H9 (cell line): ENCODE data around the gene FOLR2. TPM values are rescaled to one million over a fixed set of nuclear protein-coding genes. Genes with fewer than 3 reads are reported as not detected.

ENCODE experiments used
- DNase-seq: peaks from one replicate; pipeline ENCODE4 v3.0.0-alpha.2; 2017
- H2AFZ ChIP-seq: one replicate; pipeline ENCODE4 v1.6.1; 2013; ENCODE audit warnings: mild to moderate bottlenecking, low read length, control low read depth, moderate library complexity
- H2AK5ac ChIP-seq: 2 replicates; pipeline ENCODE4 v1.6.1; 2013; ENCODE audit warnings: low read length, control low read depth, mixed read lengths; ENCODE audit not compliant: insufficient read length
- H2BK120ac ChIP-seq: one replicate; pipeline ENCODE4 v1.6.1; 2013; ENCODE audit warnings: low read depth, mild to moderate bottlenecking, low read length, control low read depth, inconsistent platforms; ENCODE audit not compliant: poor library complexity, severe bottlenecking
- H2BK12ac ChIP-seq: 2 replicates; pipeline ENCODE4 v1.6.1; 2013; ENCODE audit warnings: low read length, control low read depth, mixed read lengths, low read depth; ENCODE audit not compliant: insufficient read length
- H2BK15ac ChIP-seq: 2 replicates; pipeline ENCODE4 v1.6.1; 2013; ENCODE audit warnings: low read depth, low read length, control low read depth
- H2BK20ac ChIP-seq: one replicate; pipeline ENCODE4 v1.6.1; 2013; ENCODE audit warnings: low read depth, mild to moderate bottlenecking, low read length, control low read depth, inconsistent platforms; ENCODE audit not compliant: poor library complexity, severe bottlenecking
- H2BK5ac ChIP-seq: 2 replicates; pipeline ENCODE4 v1.6.1; 2013; ENCODE audit warnings: low read length, control low read depth, mixed read lengths; ENCODE audit not compliant: insufficient read length
- H3K14ac ChIP-seq: 2 replicates; pipeline ENCODE4 v1.6.1; 2013; ENCODE audit warnings: low read length, control low read depth; ENCODE audit not compliant: insufficient read depth
- H3K18ac ChIP-seq: 2 replicates; pipeline ENCODE4 v1.6.1; 2013; ENCODE audit warnings: low read depth, mild to moderate bottlenecking, mixed read lengths, low read length, control low read depth; ENCODE audit not compliant: insufficient read length
- H3K23ac ChIP-seq: 2 replicates; pipeline ENCODE4 v1.6.1; 2013; ENCODE audit warnings: low read length, control low read depth, mixed read lengths, low read depth; ENCODE audit not compliant: insufficient read length
- H3K23me2 ChIP-seq: 2 replicates; pipeline ENCODE4 v1.6.1; 2013; ENCODE audit warnings: low read depth, mild to moderate bottlenecking, mixed read lengths, low read length, control low read depth; ENCODE audit not compliant: insufficient read length, poor library complexity, severe bottlenecking
- H3K27ac ChIP-seq: 2 replicates; pipeline ENCODE4 v1.5.1; 2013; ENCODE audit warnings: low read length, control low read depth, mixed read lengths, low read depth; ENCODE audit not compliant: insufficient read length
- H3K27me3 ChIP-seq: 2 replicates; pipeline ENCODE4 v1.6.1; 2013; ENCODE audit warnings: low read length, control low read depth, inconsistent platforms; ENCODE audit not compliant: insufficient read depth
- H3K4ac ChIP-seq: 2 replicates; pipeline ENCODE4 v1.6.1; 2013; ENCODE audit warnings: low read depth, mild to moderate bottlenecking, control low read depth, inconsistent platforms, low read length, moderate library complexity
- H3K4me1 ChIP-seq: 2 replicates; pipeline ENCODE4 v1.6.1; 2013; ENCODE audit warnings: low read length, control low read depth, inconsistent platforms; ENCODE audit not compliant: insufficient read depth
- H3K4me2 ChIP-seq: 2 replicates; pipeline ENCODE4 v1.6.1; 2013; ENCODE audit warnings: low read length, control low read depth, mixed read lengths; ENCODE audit not compliant: insufficient read length, insufficient read depth
- H3K56ac ChIP-seq: 2 replicates; pipeline ENCODE4 v1.6.1; 2013; ENCODE audit warnings: low read depth, mild to moderate bottlenecking, mixed read lengths, low read length, control low read depth; ENCODE audit not compliant: insufficient read length
- H3K79me1 ChIP-seq: 2 replicates; pipeline ENCODE4 v1.6.1; 2013; ENCODE audit warnings: low read depth, mild to moderate bottlenecking, moderate library complexity, low read length, control low read depth, inconsistent platforms; ENCODE audit not compliant: insufficient read depth, poor library complexity, severe bottlenecking
- H3K79me2 ChIP-seq: 2 replicates; pipeline ENCODE4 v1.6.1; 2013; ENCODE audit warnings: low read length, control low read depth, inconsistent platforms; ENCODE audit not compliant: insufficient read depth
- H3K9ac ChIP-seq: 2 replicates; pipeline ENCODE4 v1.6.1; 2013; ENCODE audit warnings: low read length, control low read depth, mixed read lengths; ENCODE audit not compliant: insufficient read length; ENCODE audit errors: extremely low read depth
- H3K9me3 ChIP-seq: one replicate; pipeline ENCODE4 v1.6.1; 2013; ENCODE audit warnings: low read depth, low read length, inconsistent platforms; ENCODE audit not compliant: control insufficient read depth
- H3T11ph ChIP-seq: one replicate; pipeline ENCODE4 v1.6.1; 2013; ENCODE audit warnings: mild to moderate bottlenecking, low read length, control low read depth, inconsistent platforms
- H4K20me1 ChIP-seq: one replicate; pipeline ENCODE4 v1.6.1; 2013; ENCODE audit not compliant: control insufficient read depth, insufficient read length, insufficient read depth
- H4K5ac ChIP-seq: 2 replicates; pipeline ENCODE4 v1.6.1; 2013; ENCODE audit warnings: low read depth, mild to moderate bottlenecking, mixed read lengths, low read length, control low read depth; ENCODE audit not compliant: insufficient read length
- H4K8ac ChIP-seq: replicated peaks from 2 replicates; pipeline ENCODE4 v1.6.1; 2013; ENCODE audit warnings: low read length, control low read depth, mixed read lengths, low read depth; ENCODE audit not compliant: insufficient read length
- H4K91ac ChIP-seq: 2 replicates; pipeline ENCODE4 v1.6.1; 2013; ENCODE audit warnings: low read depth, mild to moderate bottlenecking, moderate library complexity, mixed read lengths, low read length, control low read depth; ENCODE audit not compliant: insufficient read length
- H3K27ac Mint-ChIP-seq, 3 experiments: 2 replicates in 2 of 3; 3 replicates in 1 of 3; pipeline ENCODE4 v1.8.0; 2020 to 2021; ENCODE audit warnings: mixed read lengths in 3 of 3, mild to moderate bottlenecking in 1 of 3, moderate library complexity in 1 of 3
- H3K27me3 Mint-ChIP-seq: 2 replicates; pipeline ENCODE4 v1.8.0; 2021; ENCODE audit warnings: low read depth, mild to moderate bottlenecking, moderate library complexity, mixed read lengths
- H3K36me3 Mint-ChIP-seq, 3 experiments: 2 replicates in 2 of 3; 3 replicates in 1 of 3; pipeline ENCODE4 v1.8.0; 2020 to 2021; ENCODE audit warnings: low read depth in 3 of 3, mixed read lengths in 3 of 3; ENCODE audit not compliant: insufficient read depth in 1 of 3
- H3K4me1 Mint-ChIP-seq, 2 experiments: 2 replicates each; pipeline ENCODE4 v1.8.0; 2020; ENCODE audit warnings: mixed read lengths in 2 of 2
- H3K4me3 Mint-ChIP-seq, 2 experiments: 2 replicates in 1 of 2; 3 replicates in 1 of 2; pipeline ENCODE4 v1.8.0; 2020 to 2021; ENCODE audit warnings: mild to moderate bottlenecking in 2 of 2, mixed read lengths in 2 of 2, moderate library complexity in 1 of 2
- H3K9me3 Mint-ChIP-seq, 2 experiments: 2 replicates in 1 of 2; 3 replicates in 1 of 2; pipeline ENCODE4 v1.8.0; 2020; ENCODE audit warnings: mild to moderate bottlenecking in 2 of 2, mixed read lengths in 2 of 2, moderate library complexity in 1 of 2
- CTCF ChIP-seq: fragments of 200-600 bp; sonication (generic); conservative IDR thresholded peaks from 3 replicates; pipeline ENCODE4 v1.8.0; 2021; ENCODE audit warnings: antibody characterized with exemption, mild to moderate bottlenecking
- WGBS: extraction: QIAGEN DNeasy Blood & Tissue Kit; methylation state at CpG from one replicate; pipeline ENCODE4 v1.1.7; 2013; ENCODE audit warnings: missing lambda C conversion rate, low lambda C conversion rate, mixed read lengths; ENCODE audit not compliant: insufficient read length; ENCODE audit errors: extremely low coverage; 5-methylcytosine and 5-hydroxymethylcytosine counted together
- total RNA-seq: library from RNA; stranded (reverse); gene quantifications from 2 replicates; pipeline ENCODE4 v1.2.1, GENCODE V29; 2021

Gene FOLR2
- total RNA-seq, 1 experiment from 2014 or later = not detected

DNA sequence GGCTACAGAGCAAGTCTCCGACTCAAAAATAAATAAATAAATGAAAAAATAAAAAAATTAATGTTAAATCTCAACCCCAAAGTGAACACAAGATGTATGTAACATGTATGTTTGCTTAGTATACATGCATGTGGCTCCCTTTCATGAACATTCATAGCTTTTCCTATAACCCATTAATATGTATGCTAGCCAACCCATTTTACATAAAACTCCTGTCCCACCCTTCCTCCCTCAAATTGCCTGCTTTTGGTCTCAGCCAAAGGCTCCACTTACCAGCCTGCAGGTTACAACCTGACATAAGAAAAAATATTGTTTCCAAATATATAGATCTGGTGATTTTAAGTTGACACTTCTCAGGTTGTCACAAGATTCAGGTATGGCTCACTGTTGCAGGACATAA lies 28.3 kb upstream of the FOLR2 start:
- Histone ChIP-seq H3K4me1 (no peaks in the 10 kb centered on the region), H4K8ac (no peak overlapping the region), H3T11ph (no peak overlapping the region), H3K79me1 (no peaks in the 10 kb centered on the region), H3K27ac (no peak overlapping the region), H2BK5ac (no peak overlapping the region), H4K91ac (no peak overlapping the region), H3K9ac (no peak overlapping the region), H2BK12ac (no peak overlapping the region), H2BK20ac (no peak overlapping the region), H3K27me3 (no peaks in the 10 kb centered on the region), H3K23me2 (no peaks in the 10 kb centered on the region), H3K56ac (no peak overlapping the region), H3K23ac (no peak overlapping the region), H3K18ac (no peak overlapping the region), H2BK15ac (no peak overlapping the region), H3K9me3 (no peaks in the 10 kb centered on the region), H2BK120ac (no peak overlapping the region), H3K14ac (no peak overlapping the region), H4K20me1 (no peaks in the 10 kb centered on the region), H3K4me2 (no peak overlapping the region), H2AFZ (no peak overlapping the region), H3K4ac (no peak overlapping the region), H2AK5ac (no peak overlapping the region), H4K5ac (no peak overlapping the region), H3K79me2 (no peaks in the 10 kb centered on the region)
- Mint-ChIP-seq H3K4me3 (no peak overlapping the region), H3K36me3 (no peaks in the 10 kb centered on the region), H3K4me1 (peaks cover 17 to 29% of the 10 kb centered on the region in 2 experiments), H3K27me3 (peaks cover 1% of the 10 kb centered on the region; the same call in 1 of the 2 replicates), H3K27ac (no peak overlapping the region), H3K9me3 (no peaks in the 10 kb centered on the region)
- no peak for DNase-seq
- no peak for TF ChIP-seq CTCF
- WGBS = no CpG with 5 or more reads among the region's 1 CpG
